PC-9 (cell line): ENCODE measurements around the gene SLC25A47. TPM values are rescaled to one million over a fixed set of nuclear protein-coding genes. Genes with fewer than 3 reads are reported as not detected.

Experiments used
- BruUV-seq: library from RNA; stranded (reverse); fragments of 400-500 nt; replicated peaks from 2 replicates; lab custom pipeline; 2021; lab: Mats Ljungman, UMichigan
- CTCF ChIA-PET: fragments of 300-600 bp; sonication (Branson Sonifier 250); formaldehyde crosslinking; loops from one replicate; lab custom pipeline; 2022; ENCODE audit warnings: antibody characterized with exemption; lab: Charles Lee
- POLR2A ChIA-PET: fragments of 300-600 bp; sonication (Branson Sonifier 250); formaldehyde crosslinking; loops from one replicate; lab custom pipeline; 2022; ENCODE audit warnings: antibody characterized with exemption; ENCODE audit not compliant: unreplicated experiment; lab: Charles Lee
- DNase-seq, 2 experiments: peaks; one replicate each; pipeline versions ENCODE4 v3.0.0 to v3.0.0-alpha.2; 2015 to 2022; ENCODE audit warnings: mixed read lengths in 1 of 2
- H2AFZ ChIP-seq: fragments of 200-600 bp; sonication (generic); 2 replicates; pipeline ENCODE4 v1.8.1; 2017; ENCODE audit warnings: antibody characterized with exemption
- H3F3A ChIP-seq: fragments of 200-600 bp; sonication (generic); 2 replicates; pipeline ENCODE4 v1.8.1; 2017; ENCODE audit warnings: antibody characterized with exemption, mild to moderate bottlenecking, low read depth; ENCODE audit not compliant: insufficient read depth
- H3K27ac ChIP-seq: fragments of 200-600 bp; sonication (generic); 2 replicates; pipeline ENCODE4 v1.6.1; 2016; ENCODE audit warnings: mixed run types
- H3K27me3 ChIP-seq: fragments of 200-600 bp; sonication (generic); 2 replicates; pipeline ENCODE4 v1.6.1; 2016; ENCODE audit warnings: low read depth, mixed run types; ENCODE audit not compliant: insufficient read depth
- H3K36me3 ChIP-seq: fragments of 200-600 bp; sonication (generic); 2 replicates; pipeline ENCODE4 v1.6.1; 2016; ENCODE audit warnings: low read depth, mixed run types
- H3K4me1 ChIP-seq: fragments of 200-600 bp; sonication (generic); replicated peaks from 2 replicates; pipeline ENCODE4 v1.6.1; 2016; ENCODE audit warnings: mixed run types; ENCODE audit not compliant: insufficient read depth
- H3K4me2 ChIP-seq: fragments of 200-600 bp; sonication (generic); 2 replicates; pipeline ENCODE4 v1.6.1; 2017; ENCODE audit warnings: mixed run types
- H3K4me3 ChIP-seq: fragments of 200-600 bp; sonication (generic); 2 replicates; pipeline ENCODE4 v1.6.1; 2016; ENCODE audit warnings: mixed run types
- H3K79me2 ChIP-seq: fragments of 200-600 bp; sonication (generic); 2 replicates; pipeline ENCODE4 v1.6.1; 2017; ENCODE audit warnings: low read depth, mixed run types
- H3K9me2 ChIP-seq: fragments of 200-600 bp; sonication (generic); 2 replicates; pipeline ENCODE4 v1.8.1; 2017; ENCODE audit warnings: mild to moderate bottlenecking; ENCODE audit not compliant: insufficient read depth
- H3K9me3 ChIP-seq: fragments of 200-600 bp; sonication (generic); 2 replicates; pipeline ENCODE4 v1.8.1; 2016; ENCODE audit warnings: low read depth; ENCODE audit not compliant: insufficient read depth
- H4K20me1 ChIP-seq: fragments of 200-600 bp; sonication (generic); 2 replicates; pipeline ENCODE4 v1.8.1; 2017; ENCODE audit not compliant: insufficient read depth
- CTCF ChIP-seq: fragments of 200-600 bp; sonication (generic); conservative IDR thresholded peaks from 2 replicates; pipeline ENCODE4 v1.6.1; 2017; ENCODE audit warnings: mixed run types, antibody characterized with exemption, mild to moderate bottlenecking, moderate library complexity
- EZH2 ChIP-seq: fragments of 200-600 bp; sonication (generic); IDR thresholded peaks from 2 replicates; pipeline ENCODE4 v1.8.0; 2017; ENCODE audit warnings: antibody characterized with exemption, low read depth
- intact Hi-C: fragments of 100-400 bp; cut with micrococcal nuclease; formaldehyde crosslinking; loops from one replicate; pipeline ENCODE4 v1.10.0; 2022; ENCODE audit not compliant: unreplicated experiment
- total RNA-seq: library from RNA; stranded (reverse); gene quantifications from 2 replicates; pipeline ENCODE4 v1.2.3, GENCODE V29; 2021

Gene SLC25A47
- total RNA-seq, 1 experiment from 2014 or later: not detected

DNA sequence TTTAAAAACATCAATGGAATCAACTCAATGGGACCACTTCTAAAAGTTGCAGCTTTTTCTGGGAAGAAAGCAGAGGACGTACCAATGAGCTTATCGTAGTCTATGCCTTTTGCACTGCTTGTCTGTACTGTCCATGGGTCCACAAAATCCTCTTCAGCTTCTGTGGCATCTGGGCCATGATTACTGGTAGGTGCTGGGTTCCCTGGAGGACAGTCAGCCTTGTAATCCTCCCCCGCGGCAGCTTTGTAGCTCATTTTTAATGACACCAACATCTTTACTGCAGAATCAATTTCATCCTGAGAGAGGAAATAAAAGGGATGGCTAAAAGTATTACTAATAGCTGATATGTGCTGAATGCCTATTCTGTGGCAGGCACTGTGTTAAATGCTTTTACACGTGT, 38.5 kb downstream of the SLC25A47 start:
- no peak overlapping the region for H3K4me2 ChIP-seq
- CTCF ChIA-PET: no interaction called here
- TF ChIP-seq EZH2: no peak
- TF ChIP-seq CTCF: no peak
- intact Hi-C loops: no loop called here
- H3K36me3 ChIP-seq: peaks cover 12% of the 10 kb centered on the region; the same call in 1 of the 2 replicates
- no TSS peak for BruUV-seq
- no peak for DNase-seq
- POLR2A ChIA-PET: no interaction called here
- H3K79me2 ChIP-seq: no peaks in the 10 kb centered on the region
- H3K4me3 ChIP-seq: no peak overlapping the region
- H3F3A ChIP-seq: no peaks in the 10 kb centered on the region
- no peaks in the 10 kb centered on the region for H3K9me3 ChIP-seq
- no peaks in the 10 kb centered on the region for H3K27me3 ChIP-seq
- no peaks in the 10 kb centered on the region; the same call in 1 of the 2 replicates for H4K20me1 ChIP-seq
- H3K4me1 ChIP-seq: no peaks in the 10 kb centered on the region
- no peak overlapping the region for H2AFZ ChIP-seq
- no peak overlapping the region for H3K27ac ChIP-seq
- H3K9me2 ChIP-seq: no peaks in the 10 kb centered on the region

GRCh38 chr14:100362311-100362927, 39.3 kb downstream of the SLC25A47 start:
- Histone ChIP-seq H3K27me3 (no peaks in the 10 kb centered on the region), H3F3A (no peaks in the 10 kb centered on the region), H3K27ac (no peak overlapping the region), H2AFZ (no peak overlapping the region), H4K20me1 (no peaks in the 10 kb centered on the region; the same call in 1 of the 2 replicates), H3K9me2 (no peaks in the 10 kb centered on the region), H3K4me3 (no peak overlapping the region), H3K36me3 (peaks cover 8% of the 10 kb centered on the region; the same call in 1 of the 2 replicates), H3K4me1 (no peaks in the 10 kb centered on the region), H3K9me3 (no peaks in the 10 kb centered on the region), H3K4me2 (no peak overlapping the region), H3K79me2 (no peaks in the 10 kb centered on the region)
- ChIA-PET POLR2A (no interaction called here), CTCF (no interaction called here)
- TF ChIP-seq EZH2: no peak
- no peak for TF ChIP-seq CTCF
- intact Hi-C loops: no loop called here
- BruUV-seq: no TSS peak
- DNase-seq: no peak

DNA sequence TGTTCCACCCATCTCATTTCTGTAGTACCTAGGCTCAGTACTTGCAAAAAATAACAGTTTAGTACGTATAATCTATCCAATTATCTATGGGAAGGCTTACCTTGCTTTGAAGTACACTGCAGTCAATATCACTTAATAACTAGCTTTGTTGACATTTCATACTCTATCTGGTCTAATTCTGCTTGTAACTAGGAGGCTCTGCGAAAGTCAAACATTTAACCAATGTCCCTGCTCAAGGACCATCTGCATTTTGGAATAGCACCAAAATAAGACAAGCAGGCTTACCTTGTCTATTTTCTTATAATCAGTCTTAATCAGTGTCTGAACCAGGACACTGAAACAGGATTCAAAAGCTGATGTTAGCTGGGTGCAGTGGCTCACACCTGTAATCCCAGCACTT, 39.9 kb downstream of the SLC25A47 start:
- peaks cover 8% of the 10 kb centered on the region; the same call in 1 of the 2 replicates for H3K36me3 ChIP-seq
- H3K79me2 ChIP-seq: no peaks in the 10 kb centered on the region
- no peaks in the 10 kb centered on the region; the same call in 1 of the 2 replicates for H4K20me1 ChIP-seq
- DNase-seq: no peak
- no peaks in the 10 kb centered on the region for H3K9me2 ChIP-seq
- H3K4me2 ChIP-seq: no peak overlapping the region
- H3K27me3 ChIP-seq: no peaks in the 10 kb centered on the region
- ChIA-PET CTCF (no interaction called here), POLR2A (no interaction called here)
- no peaks in the 10 kb centered on the region for H3F3A ChIP-seq
- no peaks in the 10 kb centered on the region for H3K9me3 ChIP-seq
- no peak overlapping the region for H3K27ac ChIP-seq
- H3K4me1 ChIP-seq: no peaks in the 10 kb centered on the region
- TF ChIP-seq CTCF (no peak), EZH2 (no peak)
- no TSS peak for BruUV-seq
- intact Hi-C loops: no loop called here
- no peak overlapping the region for H3K4me3 ChIP-seq
- H2AFZ ChIP-seq: no peak overlapping the region
